Measurements from ENCODE around the gene GRAMD2A.
"Not testable (repeated sequence)": the region's sequence is repeated elsewhere in the genome, so short reads cannot be mapped to it uniquely, and the experiment has no call there.

GRAMD2A gene

DNA sequence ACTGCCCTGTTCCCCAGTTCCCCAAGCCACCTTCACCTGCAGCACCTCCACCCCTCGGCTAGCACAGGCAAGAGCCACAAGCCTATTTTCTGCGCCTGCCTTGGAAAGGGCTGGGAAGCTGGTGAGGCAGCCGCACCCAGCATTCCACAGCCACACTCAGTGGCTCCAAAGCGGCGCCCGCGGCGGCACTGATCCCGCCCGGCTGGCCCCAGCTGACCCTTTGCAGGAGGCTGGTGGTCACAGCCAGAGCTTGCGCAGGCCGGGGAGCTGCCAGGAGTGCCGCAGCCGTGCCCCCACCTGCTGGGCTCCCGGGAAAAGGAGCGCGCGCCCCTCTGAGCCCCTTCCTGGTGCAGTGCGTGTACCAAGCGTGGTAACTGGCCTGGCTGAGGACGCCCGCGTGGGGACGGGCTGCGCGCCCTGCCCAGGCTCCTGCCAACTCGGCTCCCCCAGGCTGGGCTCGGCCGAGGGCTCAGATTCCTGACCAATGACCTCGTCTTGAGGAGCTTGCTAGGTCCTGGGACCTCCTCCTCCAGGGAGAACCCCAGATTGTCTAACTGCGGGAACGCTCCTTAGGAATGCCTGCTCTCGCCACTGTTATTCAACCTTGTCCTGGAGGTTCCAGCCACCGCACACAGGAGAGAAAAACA is 13.3 kb downstream of the GRAMD2A start:
- DNase-seq (ENCODE audit: low spot score) = peak; percentile 83

DNA sequence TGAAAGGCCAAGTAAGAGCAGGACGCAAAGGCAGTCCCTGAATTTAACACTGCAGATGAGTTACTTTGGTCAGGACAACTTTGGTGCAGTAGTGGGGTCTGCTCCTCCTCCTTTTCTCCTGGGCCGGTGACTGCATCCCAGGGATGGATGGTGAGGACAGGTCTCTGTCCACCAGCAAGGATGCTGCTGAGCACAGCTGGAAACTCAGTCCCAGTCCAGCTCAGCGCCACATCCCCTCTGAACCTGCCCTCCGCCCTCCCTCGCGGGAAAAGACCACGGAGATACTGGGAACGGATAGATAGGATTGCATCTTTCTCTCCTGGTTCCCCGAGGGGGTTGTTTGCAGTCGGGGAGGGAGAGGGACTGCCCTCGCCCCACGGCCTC is 13.8 kb downstream of the GRAMD2A start:
- DNase-seq (ENCODE audit: low spot score) = no peak

DNA sequence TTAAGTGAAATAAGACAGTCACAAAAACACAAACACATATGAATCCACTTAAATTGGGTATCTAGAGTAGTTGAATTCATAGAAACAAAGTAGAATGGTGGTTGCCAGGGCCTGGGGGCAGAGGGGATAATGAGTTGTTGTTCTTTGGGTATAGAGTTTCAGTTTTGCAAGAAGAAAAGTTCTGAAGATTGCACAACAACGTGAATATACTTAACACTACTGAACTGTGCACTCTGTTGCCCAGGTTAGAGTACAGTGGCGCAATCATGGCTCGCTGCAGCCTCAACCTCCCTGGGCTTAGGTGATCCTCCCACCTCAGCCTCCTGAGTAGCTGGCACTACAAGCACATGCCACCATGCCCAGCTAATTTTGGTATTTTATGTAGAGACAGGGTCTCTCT is 14.9 kb downstream of the GRAMD2A start:
- peak; percentile 35 for DNase-seq (ENCODE audit: low spot score)

DNA sequence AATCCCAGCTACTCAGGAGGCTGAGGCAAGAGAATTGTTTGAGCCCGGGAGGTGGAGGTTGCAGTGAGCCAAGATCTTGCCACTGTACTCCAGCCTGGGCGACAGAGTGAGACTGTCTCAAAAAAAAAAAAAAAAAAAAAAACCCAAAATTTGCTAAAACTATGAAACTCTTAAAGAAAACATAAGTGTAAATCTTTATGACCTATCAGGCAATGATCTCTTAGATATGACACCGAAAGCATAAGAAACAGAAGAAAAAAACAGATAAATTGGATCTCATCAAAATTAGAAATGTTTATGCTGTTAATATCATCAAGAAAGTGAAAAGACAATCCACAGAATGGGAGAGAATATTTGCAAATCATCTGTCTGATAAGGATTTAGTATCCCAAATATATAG is 15.3 kb downstream of the GRAMD2A start:
- DNase-seq (ENCODE audit: low spot score) = no peak

DNA sequence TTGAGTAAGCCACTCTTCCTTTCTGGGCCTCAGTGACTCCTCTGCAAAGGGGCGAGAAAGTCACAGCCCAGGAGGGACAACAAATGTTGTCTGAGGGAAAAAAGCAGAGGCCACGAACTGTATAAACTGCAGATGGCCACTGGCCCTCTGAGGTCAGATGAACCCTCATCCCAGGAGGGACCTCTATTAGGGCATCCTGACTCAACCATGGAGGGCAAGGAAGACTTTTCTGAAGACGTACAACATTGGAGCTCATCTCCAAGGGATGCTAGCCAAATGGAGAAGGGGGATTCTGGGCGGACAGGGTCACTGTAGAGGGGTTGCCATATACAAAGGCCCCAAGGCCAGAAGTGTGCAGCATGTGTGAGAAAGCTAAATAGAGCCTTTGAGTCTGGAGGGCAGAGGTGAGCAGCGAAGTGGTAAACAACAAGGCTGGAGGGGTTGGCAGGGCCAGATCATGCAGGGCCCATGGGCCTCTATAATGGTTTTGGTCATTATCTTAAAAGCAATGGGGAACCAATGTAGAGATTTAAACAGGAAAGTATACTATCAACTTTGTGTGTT is 16.7 kb downstream of the GRAMD2A start:
- DNase-seq (ENCODE audit: low spot score) = no peak

DNA sequence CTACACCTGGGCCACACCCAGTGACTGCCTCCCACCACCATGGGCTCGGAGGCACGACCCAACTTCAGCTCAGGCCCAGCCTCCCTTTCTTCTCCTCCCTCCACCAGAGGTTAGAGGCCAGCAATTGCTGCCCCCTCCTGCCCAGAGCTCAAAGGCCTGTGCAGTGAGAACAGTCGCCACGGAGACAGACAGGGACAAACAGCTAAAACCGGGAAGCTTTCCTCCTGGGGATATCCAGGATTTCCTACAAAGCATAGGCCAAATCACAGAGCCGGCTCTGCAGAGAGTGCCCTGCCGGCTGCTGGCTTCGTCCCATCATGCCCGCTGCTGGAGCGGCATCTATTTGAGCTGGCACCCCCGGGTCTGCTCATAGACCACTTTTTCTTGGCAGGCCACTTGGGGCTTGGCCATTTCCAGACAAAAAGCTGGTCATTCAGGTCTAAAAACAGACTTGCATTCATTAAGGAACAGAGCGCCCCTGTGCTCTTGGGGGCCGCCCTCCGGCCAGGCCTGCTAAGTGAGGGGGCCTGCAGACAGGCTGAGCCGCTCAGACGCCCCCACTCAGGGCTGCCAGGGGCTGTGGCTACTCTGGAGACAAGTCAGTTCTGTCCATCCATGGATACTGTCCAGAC is 17.5 kb downstream of the GRAMD2A start:
- DNase-seq (ENCODE audit: low spot score) = peak; percentile 72

DNA sequence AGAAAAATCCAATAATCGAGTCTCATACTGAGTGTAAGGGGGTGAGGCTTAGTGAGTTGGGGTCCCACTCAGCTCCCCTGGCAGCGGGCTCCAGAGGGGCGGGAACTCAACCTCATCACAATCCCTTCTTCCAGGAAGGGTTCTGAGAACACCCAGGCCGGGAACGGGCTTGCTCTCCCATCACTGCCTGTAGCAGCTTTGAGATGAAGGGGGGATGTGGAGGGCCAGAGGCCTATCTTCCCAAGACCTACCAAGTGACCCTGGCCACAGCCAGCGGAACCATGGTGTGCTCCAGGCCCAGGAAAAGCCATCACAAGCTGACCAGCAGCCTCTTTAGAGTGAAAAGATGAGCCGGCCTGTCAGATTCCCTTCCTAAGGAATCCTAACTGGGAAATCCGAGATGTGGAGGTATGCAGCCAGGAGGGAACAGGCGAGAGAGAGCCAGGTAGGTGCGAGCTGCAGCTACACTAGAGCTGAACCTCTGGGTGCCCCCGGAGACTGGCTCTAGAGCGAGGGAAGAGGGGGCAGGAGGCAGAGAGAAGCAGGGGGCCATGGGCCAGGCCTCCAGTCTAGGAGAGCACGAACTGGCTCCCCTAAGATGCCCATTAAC is 18.5 kb downstream of the GRAMD2A start:
- peak; percentile 44 for DNase-seq (ENCODE audit: low spot score)

DNA sequence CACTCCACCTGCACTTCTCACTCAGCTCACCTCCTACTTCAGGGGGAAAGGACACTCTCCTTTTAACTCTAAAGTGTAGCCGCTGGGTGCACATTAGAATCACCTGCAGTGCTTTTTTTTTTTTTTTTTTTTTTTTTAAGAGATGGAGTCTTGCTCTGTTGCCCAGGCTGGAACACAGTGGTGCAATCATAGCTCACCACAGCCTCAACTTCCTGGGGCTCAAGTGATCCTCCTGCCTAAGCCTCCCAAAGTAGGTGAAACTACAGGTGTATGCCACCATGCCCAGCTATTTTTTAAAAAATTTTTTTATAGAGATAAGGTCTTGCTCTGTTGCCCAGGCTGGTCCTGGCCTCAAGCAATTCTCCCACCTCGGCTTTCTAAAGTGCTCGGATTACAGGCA is 20.8 kb downstream of the GRAMD2A start:
- peak; percentile 31 for DNase-seq (ENCODE audit: low spot score)

DNA sequence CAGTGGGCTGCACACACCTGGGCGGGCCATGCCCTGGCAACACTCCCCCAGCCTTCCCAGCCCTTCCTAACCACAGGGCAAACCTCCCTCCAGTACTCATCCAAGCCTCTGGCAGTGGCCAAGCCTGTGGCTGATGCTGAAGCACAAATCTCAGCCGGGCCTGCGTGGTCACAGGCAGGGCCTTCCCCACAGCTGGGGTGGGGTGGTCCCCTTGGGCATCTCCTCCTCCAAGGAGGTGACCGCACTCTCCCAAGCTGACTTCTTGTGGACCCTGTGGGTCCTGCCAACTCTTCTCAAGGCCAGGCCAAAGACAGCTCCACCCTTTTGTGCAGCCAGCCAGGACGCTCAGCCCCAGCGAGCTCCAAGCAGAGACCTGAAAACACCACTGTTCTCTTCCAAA is 21.4 kb downstream of the GRAMD2A start:
- DNase-seq (ENCODE audit: low spot score) = peak; percentile 45

DNA sequence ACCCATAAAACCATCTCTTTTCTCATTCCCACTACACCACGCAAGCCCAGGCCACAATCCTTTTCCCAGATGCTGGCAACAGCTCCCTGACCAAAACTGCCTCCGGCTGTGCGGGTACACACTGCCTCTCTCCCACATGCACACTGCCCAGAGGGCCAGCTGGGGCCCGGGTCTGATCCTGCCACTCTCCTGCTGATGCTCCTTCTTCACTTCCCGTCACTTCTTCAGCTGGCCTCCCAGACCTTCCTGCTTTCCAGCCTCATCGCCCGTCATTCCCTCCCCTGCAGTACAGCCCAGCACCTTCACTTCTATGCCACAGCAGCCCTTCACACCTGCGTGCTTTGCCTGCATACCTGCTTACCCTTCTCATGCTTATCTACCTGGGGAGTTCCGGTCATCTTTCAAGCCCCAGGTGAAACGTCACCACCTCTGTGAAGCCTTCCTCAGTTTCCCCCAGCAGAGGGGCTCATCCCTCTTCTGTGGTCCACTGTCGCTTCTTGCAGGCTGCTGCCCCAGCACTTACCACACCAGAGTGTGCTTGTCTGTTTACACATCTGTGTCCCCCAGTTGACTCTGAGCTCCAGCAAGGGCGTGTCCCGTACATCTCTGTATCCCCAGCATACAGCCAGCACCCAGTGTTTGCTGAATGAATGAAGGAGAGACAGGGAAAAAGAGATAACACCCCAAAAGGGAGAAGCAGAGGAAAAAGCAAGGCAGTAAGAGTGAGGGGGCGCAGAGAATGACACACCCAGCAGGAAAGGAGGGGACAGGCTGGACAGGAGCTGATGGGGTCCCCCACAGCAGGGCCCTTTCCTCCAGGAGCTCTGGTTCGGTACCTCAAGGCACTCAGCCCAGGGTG is 22.2 kb downstream of the GRAMD2A start:
- DNase-seq (ENCODE audit: low spot score) = no peak

DNA sequence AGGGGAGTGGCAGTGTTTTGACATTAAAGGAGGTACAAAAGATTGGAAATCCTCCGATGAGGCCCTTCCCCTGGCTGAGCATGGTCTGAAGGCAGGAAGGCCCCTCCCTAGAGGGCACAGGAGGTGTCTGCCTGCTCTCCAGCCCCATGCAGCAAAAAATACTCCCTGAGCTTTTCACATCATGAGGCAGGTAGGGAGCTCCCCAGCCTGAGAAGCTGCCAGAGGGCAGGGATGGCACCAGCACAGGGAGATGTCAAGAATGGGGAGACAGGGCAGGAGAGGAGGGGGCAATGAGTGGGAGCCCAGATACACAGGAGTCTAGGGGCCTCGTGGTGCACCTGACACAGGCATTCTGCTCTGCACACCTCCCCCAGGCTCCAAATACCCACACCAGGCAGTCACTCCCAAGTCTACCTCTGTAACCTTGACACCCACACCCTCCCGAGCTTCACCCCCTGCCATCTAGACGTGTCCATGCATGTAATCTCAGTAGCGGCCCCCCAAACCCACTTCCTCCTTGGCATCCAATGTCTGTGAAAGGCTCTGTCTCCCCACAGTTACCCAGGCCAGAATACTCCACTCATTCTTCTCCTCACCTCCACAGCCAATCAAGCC is 22.9 kb downstream of the GRAMD2A start:
- DNase-seq (ENCODE audit: low spot score) = no peak

DNA sequence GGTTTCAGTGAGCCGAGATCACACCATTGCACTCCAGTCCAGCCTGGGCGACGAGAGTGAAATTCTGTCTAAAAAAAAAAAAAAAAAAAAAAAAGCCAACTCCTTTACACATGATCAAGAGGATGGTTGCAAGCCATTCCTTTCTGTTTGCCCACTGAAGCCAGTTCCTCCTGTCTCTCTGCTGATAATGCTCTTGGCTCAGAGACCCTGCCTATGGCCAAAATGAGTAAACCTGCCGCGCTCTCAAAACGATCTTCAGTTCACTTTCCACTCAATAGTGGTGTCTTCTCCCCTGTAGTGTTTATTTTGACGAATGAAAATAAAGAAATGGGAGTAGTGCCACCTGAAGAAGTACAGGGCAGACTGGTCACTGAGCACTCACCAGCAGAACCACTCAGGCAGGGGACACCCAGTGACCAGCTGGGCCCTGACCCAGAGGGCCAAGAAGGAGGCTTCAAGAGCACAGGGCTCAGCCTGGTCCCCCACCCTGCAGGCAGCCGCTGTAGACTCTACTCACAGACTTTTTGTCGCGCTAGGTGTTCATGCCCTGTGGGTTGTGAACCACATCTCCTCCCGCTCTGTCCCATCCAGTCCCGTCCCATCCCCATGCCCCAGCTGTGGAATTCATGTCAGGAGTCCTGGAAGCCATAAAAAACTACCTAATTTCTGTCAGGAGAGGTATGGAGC is 23.6 kb downstream of the GRAMD2A start:
- no peak for DNase-seq (ENCODE audit: low spot score)

DNA sequence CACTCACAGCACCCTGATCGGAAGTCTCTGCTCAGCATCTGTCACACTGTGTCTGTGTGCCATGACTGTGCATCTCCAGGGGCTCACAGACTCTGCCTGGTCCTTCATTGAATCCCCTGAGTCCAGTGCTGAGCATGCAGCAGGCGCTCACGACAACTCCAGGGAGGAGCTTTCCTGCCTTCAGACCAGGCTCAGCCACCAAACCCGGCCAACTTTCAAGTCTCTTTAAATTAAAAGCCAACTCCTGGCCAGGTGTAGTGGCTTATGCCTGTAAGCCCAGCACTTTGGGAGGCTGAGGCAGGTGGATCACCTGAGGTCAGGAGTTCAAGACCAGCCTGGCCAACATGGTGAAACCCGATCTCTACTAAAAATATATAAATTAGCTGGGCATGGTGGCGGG is 24.2 kb downstream of the GRAMD2A start:
- DNase-seq (ENCODE audit: low spot score) = no peak

DNA sequence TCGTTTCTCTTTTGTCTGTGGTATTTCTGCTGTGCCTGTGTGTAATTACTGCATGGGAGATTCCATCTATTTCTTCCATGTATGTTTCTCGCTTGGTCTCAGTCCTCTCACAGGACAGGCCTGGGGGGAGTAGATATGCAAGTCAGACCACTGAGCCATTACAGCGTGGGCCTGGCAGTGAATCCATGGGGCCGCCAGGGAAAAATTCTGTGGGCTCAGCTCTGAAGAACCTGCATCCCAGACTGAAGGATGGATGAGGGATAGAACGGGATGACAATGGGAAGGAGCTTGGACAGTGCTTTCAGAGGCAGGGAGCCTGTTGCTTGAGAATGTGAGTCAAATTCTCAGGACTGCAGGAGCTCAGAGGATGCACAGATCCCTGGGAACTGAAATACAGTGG is 24.8 kb downstream of the GRAMD2A start:
- no peak for DNase-seq (ENCODE audit: low spot score)

DNA sequence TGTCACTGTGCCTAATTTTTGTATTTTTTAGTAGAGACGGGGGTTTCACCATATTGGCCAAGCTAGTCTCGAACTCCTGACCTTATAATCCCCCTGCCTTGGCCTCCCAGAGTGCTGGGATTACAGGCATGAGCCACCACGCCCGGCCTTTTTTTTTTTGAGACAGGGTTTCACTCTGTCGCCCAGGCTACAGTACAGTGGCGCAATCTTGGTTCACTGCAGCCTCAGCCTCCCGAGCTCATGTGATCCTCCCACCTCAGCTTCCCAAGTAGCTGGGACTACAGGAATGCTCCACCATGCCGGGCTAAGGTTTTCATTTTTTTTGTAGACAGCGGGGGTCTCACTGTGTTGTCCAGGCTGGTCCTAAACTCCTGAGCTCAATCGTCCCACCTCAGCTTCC is 25.6 kb downstream of the GRAMD2A start:
- not testable (repeated sequence) for DNase-seq (ENCODE audit: low spot score)

DNA sequence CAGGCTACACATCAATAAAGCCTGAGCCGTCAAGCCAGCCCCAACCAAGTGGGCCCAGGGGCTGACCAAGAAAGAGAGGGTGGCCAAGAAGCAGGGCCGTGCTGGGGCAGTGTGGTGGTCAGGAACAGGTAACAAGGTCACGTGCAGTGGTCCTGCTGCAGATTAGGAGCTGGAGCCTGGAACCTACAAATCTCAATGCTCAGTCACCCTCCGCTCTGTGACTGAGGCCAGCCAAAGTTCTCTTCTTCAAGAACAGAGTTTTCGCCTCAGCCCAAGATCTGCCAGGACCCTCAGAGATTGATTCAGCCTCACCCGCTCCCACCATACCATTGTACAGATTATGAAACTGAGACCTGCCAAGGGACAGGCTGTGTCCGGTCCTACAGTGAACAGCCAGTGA is 26.9 kb downstream of the GRAMD2A start:
- no peak for DNase-seq (ENCODE audit: low spot score)

DNA sequence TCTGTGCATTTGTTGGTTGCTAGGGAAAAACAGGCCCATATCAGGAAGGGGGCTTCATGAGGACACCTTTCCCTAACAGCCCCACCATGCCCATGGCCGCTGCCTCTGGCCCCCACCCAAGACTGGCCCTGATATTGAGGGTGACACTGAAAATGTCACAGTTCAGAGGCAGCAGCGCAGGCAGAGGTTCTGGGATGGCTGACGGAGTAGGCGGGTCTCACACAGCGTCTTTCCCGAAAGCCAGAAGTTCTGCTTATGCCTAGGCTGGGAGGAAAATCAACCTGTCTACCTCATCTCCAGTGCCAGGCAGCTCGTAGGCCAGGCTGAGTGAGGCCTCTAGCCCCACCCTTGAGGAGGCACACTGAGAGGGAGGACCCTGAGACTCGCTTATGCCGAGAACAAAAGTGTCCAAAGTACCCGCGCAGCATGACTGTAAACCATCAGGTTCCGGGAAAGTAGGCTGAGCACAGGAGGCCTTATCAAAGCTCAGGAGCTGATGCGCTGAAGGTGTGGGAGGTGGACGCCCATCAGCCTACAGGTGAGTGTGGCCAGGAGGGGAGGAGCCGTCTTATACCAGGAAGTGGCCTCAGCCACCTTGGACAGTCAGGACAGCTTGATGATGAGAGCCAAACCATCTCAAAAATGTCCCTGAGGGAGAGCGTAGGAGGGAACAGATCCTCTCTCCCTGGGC is 27.5 kb downstream of the GRAMD2A start:
- no peak for DNase-seq (ENCODE audit: low spot score)

DNA sequence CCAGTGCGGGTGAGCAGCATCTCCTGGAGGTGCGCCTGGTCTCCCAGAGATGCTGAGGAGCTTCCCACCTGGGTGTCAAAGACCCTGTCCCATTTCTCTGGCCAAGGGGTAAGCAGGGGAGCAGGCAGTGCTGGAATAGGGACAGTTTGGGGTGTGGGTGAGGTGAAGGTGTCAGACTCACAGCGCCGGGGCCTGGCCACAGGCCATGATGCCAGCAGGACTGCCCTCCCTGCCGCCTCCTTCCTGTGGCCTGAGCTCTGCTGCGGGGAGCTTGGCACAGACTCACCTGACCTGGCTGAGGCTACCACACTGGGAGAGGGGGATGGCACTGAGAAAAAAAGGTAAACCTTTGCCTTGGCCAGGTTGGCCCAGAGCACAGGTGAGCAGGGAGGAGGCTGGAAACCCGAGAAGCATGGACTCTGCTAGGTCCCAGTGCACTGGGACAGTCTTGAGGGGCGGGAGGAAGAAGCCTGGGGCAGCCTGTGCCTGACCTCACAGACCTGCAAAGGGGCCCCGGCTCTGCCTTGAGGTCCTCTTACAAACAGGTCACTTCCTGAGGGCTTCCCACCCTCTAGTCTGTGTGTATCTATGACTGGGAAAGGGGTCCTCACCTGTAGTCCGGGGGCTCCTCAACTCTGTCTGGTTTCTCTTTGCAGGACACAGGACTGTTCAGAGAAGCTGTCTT is 28.2 kb downstream of the GRAMD2A start:
- DNase-seq (ENCODE audit: low spot score) = no peak

DNA sequence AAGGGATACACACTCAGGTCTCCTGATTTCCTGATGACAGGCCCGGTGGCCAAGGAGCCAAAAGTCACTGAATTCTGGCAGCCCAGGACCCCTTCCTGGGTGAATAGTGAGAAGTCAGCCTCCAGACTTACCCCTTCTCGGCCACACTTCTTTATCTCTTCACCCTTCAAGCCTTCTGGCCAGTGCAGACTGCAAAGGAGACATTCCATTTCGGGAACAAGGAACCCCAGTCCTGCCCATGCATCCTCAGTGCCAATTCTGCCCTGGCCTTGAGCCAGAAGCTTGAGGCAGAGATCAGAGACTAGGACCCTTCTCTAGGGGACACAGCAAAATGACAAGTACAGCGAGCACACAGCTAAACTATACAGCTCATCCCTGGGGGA is 28.8 kb downstream of the GRAMD2A start:
- no peak for DNase-seq (ENCODE audit: low spot score)

DNA sequence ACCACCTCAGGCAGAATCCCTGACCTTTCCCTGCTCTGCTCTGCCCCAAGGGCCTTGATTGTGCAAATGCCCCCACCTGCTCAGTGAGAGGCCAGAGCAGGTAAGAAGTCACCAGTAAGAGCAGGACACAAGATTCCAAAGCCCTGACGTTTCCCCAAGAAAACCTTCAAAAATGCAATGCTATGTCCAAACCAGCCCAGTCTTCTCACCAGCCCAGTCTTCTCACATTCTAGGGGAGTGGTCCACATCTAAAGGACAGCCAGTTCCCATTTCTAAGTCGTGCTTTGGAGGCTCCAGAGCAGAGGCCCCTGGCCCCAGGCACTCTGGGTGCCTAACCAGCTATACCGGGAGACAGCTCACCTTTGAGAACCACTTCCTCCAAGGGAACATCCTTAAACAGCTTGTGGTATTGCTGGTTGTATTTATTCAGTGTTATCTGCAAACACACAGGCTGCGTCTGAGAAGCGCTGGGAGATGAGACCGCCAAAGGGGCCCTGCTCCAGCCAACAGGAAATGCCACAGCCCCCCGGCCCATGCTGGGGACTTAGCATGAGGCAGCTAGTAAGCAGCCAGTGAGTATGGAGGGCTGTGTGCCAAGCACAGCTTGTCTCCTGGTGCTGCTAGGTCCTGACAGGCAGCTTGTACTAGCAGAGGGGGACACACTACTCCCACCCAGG is 29.3 kb downstream of the GRAMD2A start:
- DNase-seq (ENCODE audit: low spot score) = no peak
